Hepatocyte (in vitro differentiated cells): ENCODE results near the gene SNX10.

Experiments used
- CTCF ChIP-seq: fragments of 200-600 bp; sonication (generic); IDR thresholded peaks from 2 replicates; pipeline ENCODE4 v1.5.1; 2016; ENCODE audit warnings: antibody characterized with exemption, mild to moderate bottlenecking; ENCODE audit not compliant: poor library complexity
- EZH2 ChIP-seq: fragments of 200-600 bp; sonication (generic); IDR thresholded peaks from 2 replicates; pipeline ENCODE4 v1.6.1; 2016; ENCODE audit warnings: antibody characterized with exemption, mild to moderate bottlenecking, borderline replicate concordance
- EZH2phosphoT487 ChIP-seq: fragments of 200-600 bp; sonication (generic); IDR thresholded peaks from one replicate; pipeline ENCODE4 v1.6.1; 2018; ENCODE audit warnings: antibody characterized with exemption, mild to moderate bottlenecking, low read depth, moderate library complexity; ENCODE audit not compliant: unreplicated experiment, severe bottlenecking

GRCh38 chr7:26379711-26380110 lies 88.0 kb downstream of the SNX10 start:
- TF ChIP-seq CTCF (no peak), EZH2phosphoT487 (no peak), EZH2 (no peak)
